Activated CD4-positive, alpha-beta T cell treated with anti-CD3 and anti-CD28 coated beads, Interleukin-2, amount 50 U/mL, for 1 hour (primary cell): ENCODE results near the gene KRT24.

Source experiments
- DNase-seq: peaks from one replicate; pipeline ENCODE4 v3.0.0-alpha.2; 2020

The KRT24 gene

DNA sequence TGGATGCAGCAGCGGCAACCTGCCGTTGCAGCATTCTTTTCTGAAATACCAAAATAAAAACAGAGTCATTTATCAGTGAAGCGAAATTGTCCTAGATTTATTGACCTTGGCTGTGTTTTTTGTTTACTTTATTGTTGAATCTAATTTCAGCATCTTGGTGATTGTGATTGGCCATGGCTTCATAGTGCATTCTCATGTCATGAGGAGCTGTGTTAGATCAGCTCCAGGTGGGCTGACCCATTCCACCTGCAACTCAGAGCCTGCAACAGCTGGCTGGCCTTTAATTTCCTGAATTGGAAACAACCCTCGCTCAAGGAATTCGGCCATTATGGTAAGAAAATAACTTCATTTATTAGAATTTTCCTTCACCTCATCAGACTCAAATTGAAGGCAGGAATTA lies 16.4 kb downstream of the KRT24 start:
- no peak for DNase-seq

DNA sequence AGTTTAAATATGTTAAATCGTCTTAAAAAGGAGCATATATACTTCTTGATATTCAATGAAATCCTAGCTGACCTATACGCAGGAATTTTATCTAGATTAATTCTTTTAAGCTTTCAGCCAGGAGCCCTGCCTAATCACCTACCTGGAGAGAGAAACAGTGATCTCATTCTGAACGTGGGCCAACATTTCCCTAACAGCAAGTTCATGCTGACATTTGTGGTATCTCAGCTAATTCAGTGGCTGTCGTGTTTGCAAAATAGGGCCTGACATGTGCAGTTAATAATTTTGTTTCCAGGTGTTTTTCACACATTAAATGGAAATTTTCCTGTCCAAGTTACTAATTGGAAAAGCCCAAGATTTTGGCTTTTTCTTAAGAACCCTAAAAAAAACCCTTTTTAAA lies 17.4 kb downstream of the KRT24 start:
- no peak for DNase-seq

DNA sequence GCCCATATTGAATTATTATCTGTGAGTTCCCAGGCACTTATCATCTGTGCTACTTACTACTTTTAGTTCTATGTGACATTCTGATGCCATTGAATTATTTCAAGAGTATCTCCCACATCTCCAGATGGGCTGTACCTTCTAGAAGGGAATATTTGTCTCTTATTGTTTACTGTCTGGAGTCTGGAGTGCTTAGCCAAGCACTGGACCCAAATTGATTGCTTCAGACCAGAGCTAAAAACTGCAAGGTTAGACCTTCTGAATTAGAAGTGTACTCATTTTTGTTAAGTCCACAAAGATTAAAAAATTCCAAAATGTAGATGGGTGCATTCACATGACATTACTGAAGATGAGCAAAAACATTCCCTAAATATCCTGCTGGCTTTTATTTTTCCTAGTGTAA lies 22.6 kb downstream of the KRT24 start:
- no peak for DNase-seq

DNA sequence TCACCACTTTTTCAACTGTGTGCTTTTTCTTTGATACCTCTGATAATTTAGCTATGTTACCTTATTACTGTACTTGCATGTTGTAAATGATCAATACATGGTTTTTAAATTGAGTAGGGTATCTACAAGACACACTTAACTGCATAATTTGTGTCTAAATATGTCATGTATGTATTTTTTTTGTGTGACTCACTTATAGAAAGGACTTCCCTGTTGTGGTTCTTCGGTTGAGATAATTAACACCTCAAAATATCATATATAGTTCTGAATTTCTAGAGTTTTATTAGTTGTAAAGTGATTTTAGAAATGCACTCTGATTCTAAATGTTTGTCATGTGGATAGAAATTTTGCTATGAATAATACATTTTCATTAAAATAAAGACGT lies 24.0 kb downstream of the KRT24 start:
- DNase-seq: no peak

DNA sequence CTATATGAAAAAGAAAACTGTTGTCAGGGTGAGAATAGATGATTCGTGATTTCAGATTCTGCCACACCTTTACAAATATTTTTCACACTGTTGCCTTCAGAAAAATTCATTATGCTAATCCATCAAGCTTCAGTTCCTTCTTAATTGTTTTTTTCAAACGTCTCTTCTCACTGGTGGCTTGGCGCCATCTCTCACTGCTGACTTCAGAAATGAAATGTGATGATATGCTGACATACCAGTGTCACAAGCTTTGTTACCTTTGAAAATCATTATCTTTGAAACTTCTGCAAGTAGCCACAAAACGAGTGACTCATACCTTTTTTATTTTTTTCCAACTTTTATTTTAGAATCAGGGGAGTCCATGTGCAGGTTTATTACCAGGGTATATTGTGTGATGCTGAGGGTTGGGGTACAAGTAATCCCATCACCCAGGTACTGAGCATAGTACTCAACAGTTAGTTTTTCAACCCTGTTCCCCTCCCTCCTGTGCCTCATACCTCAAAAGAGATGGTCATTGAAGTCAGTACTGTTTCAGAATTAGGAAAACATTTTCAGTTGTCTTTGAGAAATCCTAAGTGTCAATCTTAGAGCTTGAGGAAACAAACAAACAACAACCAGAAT lies 24.5 kb downstream of the KRT24 start:
- DNase-seq: no peak

DNA sequence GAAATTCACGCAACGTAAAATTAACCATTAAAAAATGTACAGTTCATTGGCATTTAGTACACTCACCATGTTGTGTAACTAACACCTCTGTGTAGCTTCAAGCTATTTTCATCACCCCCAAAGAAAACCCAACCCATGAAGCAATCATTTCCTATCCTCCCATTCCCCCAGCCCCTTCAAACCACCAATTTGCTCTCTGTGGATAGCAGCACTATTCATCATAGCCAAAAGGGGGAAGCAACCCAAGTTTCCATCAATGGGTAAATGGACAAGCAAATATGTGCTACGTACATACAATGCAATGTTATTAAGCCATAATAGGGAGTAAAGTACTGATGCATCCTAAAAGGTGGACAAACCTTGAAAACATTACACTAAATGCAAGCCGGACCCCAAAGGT lies 27.6 kb downstream of the KRT24 start:
- no peak for DNase-seq

DNA sequence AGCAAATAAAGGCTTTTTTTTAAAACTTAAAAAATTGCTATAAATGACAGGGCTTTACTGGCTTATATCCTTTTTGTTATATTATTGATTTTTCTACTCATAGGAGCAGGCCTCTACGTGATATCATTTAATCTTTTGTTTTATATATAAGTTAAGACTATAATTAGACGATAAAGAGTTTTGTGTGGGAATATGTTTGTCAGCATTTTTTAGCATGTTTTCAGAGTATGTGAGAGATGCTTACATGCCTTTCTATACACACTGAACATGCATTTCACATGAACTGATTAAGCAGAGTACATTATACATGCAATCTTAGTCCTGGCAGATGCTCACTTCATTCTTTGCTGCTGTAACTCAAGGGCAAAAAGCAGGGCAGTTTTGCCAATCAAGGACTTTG lies 30.9 kb downstream of the KRT24 start:
- no peak for DNase-seq

DNA sequence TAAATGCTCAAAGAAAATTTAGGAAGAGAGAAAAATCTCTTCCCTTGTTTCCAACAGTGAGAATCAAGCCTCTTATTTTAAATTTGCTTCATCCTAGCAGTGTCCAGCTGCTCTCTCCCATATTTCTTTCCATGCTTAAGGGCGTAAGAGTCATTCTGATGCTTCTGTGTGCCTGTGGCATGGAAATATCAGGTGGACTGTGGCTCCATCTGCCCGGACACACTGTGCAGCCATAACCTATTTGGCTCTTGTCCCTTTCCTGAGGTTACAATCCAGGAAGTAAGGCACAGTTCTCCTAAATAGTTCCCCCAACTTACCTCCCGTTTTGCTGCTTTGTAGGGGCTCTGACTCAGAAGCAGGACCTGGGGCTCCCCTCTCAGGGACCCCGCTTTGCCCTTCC lies 32.3 kb downstream of the KRT24 start:
- no peak for DNase-seq

DNA sequence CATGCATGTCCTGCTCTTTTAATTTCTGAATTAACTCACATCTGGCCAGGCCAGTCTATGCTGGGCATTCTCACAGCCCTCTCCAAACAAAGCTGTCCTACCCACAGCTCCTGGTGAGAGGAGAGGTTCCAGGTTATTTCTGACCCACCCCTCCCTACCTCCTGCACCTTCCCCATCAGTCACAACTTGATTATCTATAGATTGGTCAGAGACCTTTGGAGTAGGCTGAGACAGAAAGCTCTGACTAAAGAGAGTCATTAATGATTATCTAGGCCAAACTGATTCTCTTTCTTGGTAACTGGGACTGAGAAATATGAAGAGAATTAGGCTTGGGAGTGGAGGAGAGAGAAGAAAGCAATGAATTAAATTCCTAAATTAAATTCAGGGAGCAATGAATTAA lies 37.2 kb downstream of the KRT24 start:
- no peak for DNase-seq

DNA sequence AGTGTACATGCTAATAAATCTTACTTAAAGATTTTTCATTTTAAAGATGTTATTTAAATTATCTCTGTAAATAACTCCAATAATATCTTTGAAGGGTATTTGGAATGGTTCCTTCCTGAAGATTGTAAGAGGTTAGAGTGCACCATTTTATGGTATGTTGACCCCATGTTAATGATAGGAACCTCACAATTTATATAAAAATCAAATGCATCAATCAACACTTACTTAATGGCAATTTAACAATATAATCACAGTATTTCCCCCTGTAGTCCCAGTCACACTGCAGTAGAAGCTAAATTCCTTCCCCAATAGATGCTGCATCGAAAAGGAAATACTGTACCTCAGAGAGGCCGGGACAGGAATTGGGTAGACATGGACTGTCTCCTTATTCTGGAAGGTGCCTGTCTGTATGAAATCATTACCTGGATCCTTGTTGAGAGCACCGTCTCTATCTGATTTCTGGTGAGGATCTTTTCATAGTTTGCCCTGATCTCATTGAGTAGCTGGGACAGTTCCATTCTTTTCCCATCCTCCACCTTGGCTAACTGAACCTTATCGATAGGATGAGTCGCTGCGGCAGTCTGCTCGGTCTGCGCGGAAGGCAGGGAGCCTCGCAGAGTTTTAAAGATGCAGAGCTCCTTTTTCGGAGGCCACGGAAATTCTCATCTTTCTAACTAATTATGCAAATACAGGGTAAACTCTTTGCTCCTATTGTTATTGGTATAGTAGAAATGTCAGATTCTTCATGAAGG lies 38.8 kb downstream of the KRT24 start, which contains the start of gene KRT222:
Gene KRT222 (minus strand): TSS at position 596 of the 752 bp plus-strand sequence. CDS start 78 bp downstream, at position 518.
- no peak for DNase-seq

DNA sequence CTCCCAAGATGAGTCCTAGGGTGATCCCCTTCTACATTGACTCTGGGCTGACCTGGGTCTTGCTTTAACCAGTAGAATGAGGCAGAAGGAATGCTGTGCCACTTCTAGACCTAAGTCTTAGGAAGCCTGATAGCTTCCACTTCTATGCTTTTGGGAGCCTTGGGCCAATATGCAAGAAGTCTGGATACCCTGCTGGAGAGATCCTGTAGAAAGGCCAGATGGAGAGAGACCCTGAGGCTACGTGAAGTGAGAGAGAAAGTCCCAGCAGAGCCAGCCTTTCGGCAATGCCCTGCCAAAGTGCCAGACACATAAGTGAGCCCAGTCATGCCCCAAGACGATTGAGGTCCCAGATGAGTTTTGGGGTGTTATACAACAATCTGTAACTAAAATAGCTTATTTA lies 40.3 kb downstream of the KRT24 start:
- no peak for DNase-seq

DNA sequence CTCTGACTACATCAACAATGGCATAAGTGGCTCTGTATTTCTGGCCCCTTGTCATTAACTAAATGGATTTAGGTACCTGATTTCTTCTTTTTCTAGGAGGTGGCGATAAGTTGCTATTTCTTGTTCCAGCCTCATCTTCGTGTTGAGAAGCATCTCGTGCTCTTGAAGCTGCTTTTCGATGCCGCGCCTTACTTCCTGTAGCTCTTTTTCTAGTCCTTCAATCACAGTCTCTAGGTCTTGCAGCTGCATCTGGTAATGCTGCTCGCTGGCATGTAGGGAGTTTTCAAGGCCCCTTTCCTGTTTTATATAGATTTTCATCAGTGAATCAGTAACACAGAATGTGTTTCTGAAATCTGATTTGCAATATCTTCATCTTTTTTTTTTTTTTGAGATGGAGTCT lies 43.6 kb downstream of the KRT24 start:
- no peak for DNase-seq

DNA sequence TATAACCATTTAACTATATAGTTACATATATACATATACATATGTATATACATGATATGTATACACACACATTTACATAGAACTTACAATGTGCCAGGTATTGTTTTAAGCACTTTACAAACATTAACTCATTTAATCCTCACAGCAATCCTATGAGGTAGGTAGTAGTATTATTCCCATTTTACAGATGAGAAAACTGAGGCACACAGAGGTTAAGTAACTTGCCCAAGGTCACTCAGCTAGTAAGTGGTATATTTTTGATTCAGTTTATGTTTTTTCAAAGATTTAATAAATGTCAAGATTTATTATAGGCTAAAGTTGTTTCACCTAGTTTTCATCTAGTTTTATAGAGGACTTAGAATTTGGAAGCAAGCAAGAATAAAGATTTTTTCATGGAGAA lies 45.2 kb downstream of the KRT24 start:
- no peak for DNase-seq

DNA sequence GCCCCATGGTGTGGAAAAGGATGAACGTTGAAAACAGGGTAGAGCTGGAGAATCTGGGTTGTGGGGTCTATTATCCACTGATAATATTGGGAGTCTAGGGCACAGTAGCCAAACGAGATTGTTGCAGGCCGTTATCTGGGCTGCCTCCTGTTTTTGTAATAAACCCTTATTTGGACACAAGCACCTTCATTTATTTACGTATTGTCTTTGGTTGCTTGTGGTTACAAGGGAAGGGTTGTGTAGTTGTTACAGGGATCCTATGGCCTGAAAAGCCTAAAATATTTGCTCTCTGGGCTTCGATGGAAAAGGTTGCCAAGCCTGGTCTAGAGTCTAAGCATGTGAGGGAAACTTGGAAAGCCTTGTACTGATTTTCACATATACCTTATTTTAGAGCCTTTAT lies 51.6 kb downstream of the KRT24 start:
- no peak for DNase-seq

DNA sequence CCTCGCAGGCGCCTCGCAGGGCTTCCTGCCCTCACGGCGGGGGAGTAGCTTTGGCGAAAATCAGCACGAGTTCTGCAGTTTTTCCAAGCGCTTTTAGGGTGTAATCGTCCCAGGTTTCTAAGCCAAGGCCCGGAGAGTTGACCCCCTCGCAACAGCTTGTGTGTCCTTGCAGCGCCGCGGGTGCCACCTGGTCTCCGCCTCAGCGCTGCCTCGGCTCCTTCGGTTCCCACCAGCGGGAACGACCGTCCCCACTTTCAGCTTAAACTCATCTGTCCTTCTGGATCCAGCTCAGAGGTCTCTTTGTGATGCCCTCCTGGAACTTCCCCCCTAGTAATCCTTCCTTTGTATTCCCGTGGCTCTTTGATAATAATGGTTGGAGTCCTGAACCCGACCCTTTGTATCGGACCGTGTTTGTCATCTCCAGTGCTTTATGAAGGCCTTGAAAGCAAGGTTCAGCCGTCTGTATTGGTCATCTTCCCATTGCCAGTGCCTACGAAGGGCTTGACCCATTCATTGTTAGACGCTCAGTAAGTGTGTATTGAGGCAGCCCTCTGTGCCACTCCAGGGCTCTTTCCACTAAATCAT lies 55.1 kb downstream of the KRT24 start:
- DNase-seq: no peak
